HL-60 (cell line): ENCODE results near the gene TRPV2.

Experiments
- DNase-seq, 2 experiments: peaks; one replicate each; pipeline ENCODE4 v3.0.0-alpha.2; 2010 to 2020; ENCODE audit warnings: low read depth in 1 of 2, low spot score in 1 of 2
- H3K27ac ChIP-seq: fragments of 250-450 bp; sonication (Bioruptor Pico); replicated peaks from 2 replicates; pipeline ENCODE4 v1.5.1; 2020; ENCODE audit warnings: mild to moderate bottlenecking, moderate library complexity
- H3K27me3 ChIP-seq: fragments of 250-450 bp; sonication (Bioruptor Pico); 2 replicates; pipeline ENCODE4 v1.5.1; 2021; ENCODE audit warnings: mild to moderate bottlenecking, moderate library complexity; ENCODE audit not compliant: insufficient read depth, poor library complexity, severe bottlenecking
- H3K4me3 ChIP-seq: replicated peaks from 2 replicates; pipeline ENCODE4 v1.5.1; 2011; ENCODE audit warnings: mild to moderate bottlenecking, control low read depth, low read length; ENCODE audit not compliant: insufficient read depth
- CTCF ChIP-seq: IDR thresholded peaks from one replicate; pipeline ENCODE4 v1.5.1; 2011; ENCODE audit warnings: low read length, control low read depth, inconsistent platforms; ENCODE audit not compliant: insufficient read depth
- GABPA ChIP-seq: IDR thresholded peaks from 2 replicates; pipeline ENCODE4 v1.6.1; 2012; ENCODE audit warnings: low read depth
- POLR2AphosphoS5 ChIP-seq: IDR thresholded peaks from 2 replicates; pipeline ENCODE4 v1.6.1; 2012; ENCODE audit warnings: low read depth
- SPI1 ChIP-seq: IDR thresholded peaks from 2 replicates; pipeline ENCODE4 v1.6.1; 2012; ENCODE audit warnings: low read depth, mild to moderate bottlenecking, borderline replicate concordance
- TF ChIP-seq, protein P1 (sequence below): IDR thresholded peaks from 2 replicates; pipeline ENCODE4 v1.6.1; 2012; ENCODE audit warnings: low read depth; ENCODE audit not compliant: insufficient replicate concordance

Gene TRPV2

DNA sequence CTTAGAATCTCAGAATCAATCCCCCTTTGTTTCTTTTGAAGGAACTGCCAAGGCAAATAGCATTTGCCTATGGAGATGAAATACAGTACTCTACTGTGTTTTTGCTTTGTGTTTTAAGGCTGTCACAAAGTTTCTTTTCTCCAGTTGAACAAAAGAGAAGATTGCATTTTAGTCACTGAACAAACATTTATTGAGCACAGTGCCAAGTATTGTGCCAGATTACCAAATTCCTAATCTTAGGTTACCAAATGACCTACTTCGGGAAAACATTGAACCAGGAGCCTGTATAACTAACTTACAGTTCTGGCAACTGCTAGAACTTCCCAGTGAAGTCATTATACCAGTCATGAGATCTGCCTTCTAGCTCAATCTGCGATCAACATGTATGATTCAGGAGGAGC is 37.4 kb upstream of the TRPV2 start:
- DNase-seq, result no peak
- Histone ChIP-seq H3K27ac (no peak overlapping the region), H3K27me3 (no peaks in the 10 kb centered on the region), H3K4me3 (no peak overlapping the region)
- TF ChIP-seq, protein P1, sequence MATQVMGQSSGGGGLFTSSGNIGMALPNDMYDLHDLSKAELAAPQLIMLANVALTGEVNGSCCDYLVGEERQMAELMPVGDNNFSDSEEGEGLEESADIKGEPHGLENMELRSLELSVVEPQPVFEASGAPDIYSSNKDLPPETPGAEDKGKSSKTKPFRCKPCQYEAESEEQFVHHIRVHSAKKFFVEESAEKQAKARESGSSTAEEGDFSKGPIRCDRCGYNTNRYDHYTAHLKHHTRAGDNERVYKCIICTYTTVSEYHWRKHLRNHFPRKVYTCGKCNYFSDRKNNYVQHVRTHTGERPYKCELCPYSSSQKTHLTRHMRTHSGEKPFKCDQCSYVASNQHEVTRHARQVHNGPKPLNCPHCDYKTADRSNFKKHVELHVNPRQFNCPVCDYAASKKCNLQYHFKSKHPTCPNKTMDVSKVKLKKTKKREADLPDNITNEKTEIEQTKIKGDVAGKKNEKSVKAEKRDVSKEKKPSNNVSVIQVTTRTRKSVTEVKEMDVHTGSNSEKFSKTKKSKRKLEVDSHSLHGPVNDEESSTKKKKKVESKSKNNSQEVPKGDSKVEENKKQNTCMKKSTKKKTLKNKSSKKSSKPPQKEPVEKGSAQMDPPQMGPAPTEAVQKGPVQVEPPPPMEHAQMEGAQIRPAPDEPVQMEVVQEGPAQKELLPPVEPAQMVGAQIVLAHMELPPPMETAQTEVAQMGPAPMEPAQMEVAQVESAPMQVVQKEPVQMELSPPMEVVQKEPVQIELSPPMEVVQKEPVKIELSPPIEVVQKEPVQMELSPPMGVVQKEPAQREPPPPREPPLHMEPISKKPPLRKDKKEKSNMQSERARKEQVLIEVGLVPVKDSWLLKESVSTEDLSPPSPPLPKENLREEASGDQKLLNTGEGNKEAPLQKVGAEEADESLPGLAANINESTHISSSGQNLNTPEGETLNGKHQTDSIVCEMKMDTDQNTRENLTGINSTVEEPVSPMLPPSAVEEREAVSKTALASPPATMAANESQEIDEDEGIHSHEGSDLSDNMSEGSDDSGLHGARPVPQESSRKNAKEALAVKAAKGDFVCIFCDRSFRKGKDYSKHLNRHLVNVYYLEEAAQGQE, result no peak
- TF ChIP-seq CTCF, result no peak
- no peak for TF ChIP-seq POLR2AphosphoS5
- no peak for TF ChIP-seq SPI1
- TF ChIP-seq GABPA, result no peak

DNA sequence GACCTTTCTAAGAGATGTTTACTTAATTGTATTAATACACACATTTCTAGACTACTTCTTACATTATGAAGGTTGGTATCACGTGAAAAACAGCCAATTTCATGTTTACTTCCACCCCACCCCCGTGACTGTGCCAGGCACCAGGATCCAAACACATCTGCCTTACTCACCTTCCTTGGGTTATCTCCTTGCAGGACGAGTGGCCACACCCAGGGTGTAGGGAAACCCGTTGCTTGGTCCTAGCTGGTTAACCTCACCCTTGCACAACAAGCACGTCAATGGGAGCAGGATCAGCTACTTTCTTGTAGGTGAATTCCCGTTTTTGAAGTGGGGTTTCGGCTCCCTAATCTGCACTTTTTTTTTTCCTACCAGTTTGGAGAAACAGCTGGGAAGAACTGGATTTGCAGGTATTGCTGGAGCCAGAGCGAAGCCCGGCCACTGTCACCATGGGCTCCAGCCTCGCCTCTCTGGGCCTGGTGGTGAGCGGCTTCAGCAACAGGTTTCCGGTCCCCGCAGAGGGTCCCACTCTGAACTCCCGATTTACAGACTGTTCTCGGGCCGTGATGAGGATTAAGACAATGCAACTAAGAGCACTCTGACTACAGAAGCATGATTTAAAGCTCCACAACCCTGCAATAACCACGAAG is 36.6 kb upstream of the TRPV2 start:
- DNase-seq, result no peak
- TF ChIP-seq SPI1 (no peak), POLR2AphosphoS5 (no peak), CTCF (no peak), GABPA (no peak)
- TF ChIP-seq, protein P1, result no peak
- Histone ChIP-seq H3K27me3 (no peaks in the 10 kb centered on the region), H3K4me3 (no peak overlapping the region), H3K27ac (no peak overlapping the region)

- TF ChIP-seq GABPA (no peak), SPI1 (no peak), CTCF (no peak), POLR2AphosphoS5 (no peak)
- TF ChIP-seq, protein P1, result no peak
- H3K27ac ChIP-seq, result no peak overlapping the region
- H3K27me3 ChIP-seq, result no peaks in the 10 kb centered on the region
- no peak overlapping the region for H3K4me3 ChIP-seq
- DNase-seq, result no peak
Measured at GRCh38 chr17:16379654-16380053, 35.7 kb upstream of the TRPV2 start.
